Inflammatory macrophage treated with lipopolysaccharide for 1 hour (primary cell): ENCODE results near the gene KLF13.

Source experiments
- DNase-seq, 2 donors: peaks; one replicate each; pipeline ENCODE4 v3.0.0-alpha.2; 2020 to 2022

Gene KLF13

GRCh38 chr15:31300981-31301672 is 25.5 kb upstream of the KLF13 start:
- DNase-seq, result no peak

DNA sequence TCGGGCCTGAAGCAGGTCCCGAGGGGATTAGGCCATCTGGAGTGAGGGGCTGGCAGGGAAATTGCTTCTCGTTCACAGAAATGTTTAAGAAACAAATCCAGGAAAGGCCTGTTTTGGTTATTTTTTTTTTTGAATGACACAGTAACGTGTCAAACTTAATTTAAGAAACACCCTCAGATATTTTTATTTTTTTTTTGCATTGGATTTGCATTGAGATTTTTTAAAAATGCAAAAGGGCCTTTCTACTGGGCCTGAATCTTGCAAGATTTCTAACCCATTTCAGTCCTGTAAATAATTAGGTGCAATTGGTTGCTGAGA is 25.0 kb upstream of the KLF13 start:
- DNase-seq, result no peak

- DNase-seq, result no peak
Observed at GRCh38 chr15:31302029-31302657, 24.5 kb upstream of the KLF13 start.

- DNase-seq, result peak; percentile 21 to 66
Observed at GRCh38 chr15:31302778-31303725, 23.6 kb upstream of the KLF13 start.

- DNase-seq, result no peak
Observed at GRCh38 chr15:31303726-31304648, 22.6 kb upstream of the KLF13 start.

GRCh38 chr15:31304751-31305365 is 21.8 kb upstream of the KLF13 start:
- DNase-seq, result no peak

- DNase-seq, result no peak
Observed at GRCh38 chr15:31305375-31305774, 21.3 kb upstream of the KLF13 start.

DNA sequence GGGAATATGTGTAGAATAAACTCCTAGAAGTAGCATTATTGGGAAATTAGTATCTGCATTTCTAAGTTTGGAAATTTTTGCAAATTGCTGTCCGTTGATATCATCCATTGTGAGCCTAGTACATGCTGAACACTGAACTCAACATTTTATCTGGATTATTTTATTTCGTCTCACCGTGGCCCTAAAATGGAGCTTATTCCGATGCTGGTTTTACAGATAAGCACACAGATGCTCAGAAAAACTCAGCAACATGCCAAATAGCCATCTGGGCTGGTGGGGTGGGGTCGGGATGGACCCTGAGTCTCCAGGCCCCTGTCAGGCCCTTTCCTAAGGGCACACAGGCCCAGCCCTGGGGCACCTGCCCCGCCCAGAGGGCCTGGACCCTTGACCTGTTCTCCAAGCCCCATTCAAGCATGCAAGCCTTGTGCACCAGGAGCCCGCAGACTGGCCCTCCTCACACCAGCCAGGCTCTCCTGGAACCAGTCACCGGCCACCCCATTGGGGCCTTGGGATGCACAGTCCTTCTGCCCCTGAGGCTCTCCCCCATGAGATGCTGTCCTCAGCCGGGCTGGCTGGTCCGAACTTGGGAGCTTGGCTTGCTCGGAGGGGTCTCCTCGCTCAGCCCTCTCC is 20.7 kb upstream of the KLF13 start:
- DNase-seq, result no peak

- DNase-seq, result no peak
Observed at GRCh38 chr15:31306426-31307269, 20.0 kb upstream of the KLF13 start.

DNA sequence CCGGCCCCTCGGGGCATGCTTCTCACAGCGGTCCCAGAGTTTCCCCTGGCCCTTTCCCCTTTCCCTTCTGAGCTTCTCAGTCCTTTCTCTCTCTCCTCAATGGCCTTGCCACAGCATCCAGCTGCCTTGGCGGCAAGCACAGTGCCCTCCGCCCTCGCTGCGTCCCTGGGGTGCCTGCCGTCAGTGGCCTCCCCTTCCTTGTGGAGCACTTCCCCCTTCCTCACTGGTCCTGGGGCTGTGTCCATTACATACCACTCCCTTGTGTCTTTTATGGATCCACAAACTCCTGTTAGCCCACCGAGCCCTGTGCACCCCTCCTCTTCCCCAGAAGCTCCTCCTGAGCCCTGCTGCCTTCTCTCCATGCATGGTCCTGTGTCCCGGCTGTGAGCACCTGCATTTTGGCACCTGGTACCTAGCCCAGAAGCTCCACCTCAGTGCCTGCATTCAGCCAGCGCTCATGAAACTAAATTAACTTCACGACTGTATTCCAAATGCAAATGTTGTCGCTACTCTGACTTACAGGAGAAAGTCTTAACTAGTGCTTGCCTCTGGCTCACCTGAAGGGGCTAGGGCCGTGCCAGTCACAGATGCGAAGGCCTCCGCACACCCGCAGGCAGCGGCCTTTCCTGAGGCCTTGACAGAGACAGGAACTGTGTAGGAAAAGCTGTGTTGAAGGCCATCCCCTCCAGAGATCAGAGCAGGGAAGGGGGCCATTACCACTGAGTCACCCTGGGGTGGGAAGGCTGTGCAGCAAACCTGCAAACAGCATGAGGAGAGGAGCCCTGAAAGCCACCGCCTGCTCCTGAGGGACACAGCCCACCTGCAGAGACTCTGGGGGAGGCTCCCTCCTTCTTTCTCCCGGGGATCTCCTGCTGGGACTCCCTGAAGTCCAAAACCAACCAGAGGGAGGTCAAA is 19.1 kb upstream of the KLF13 start:
- DNase-seq, result no peak

DNA sequence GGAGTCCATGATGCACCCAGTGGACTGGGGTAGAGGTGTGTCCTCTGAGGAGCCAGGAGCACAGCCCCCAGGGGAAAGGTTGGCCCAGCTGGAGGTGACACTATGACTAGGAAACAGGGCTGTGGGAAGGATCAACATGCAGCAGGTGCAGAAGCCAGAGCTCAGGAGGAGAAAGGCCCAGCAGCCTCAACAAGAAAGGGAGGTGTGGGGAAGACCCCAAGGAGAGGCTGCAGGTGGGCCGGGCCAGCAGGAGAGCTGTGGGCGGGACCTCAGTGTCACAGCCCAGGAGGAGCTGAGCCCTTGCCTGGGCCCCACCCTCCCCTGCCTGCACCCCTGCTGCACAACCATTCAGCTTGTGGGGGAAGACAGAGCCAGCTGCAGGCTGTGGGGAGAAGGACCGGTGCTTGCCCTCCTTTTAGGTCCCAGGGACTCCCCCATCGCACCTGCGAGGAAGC is 18.4 kb upstream of the KLF13 start:
- DNase-seq, result no peak

- no peak for DNase-seq
Observed at GRCh38 chr15:31309893-31310606, 16.6 kb upstream of the KLF13 start.

DNA sequence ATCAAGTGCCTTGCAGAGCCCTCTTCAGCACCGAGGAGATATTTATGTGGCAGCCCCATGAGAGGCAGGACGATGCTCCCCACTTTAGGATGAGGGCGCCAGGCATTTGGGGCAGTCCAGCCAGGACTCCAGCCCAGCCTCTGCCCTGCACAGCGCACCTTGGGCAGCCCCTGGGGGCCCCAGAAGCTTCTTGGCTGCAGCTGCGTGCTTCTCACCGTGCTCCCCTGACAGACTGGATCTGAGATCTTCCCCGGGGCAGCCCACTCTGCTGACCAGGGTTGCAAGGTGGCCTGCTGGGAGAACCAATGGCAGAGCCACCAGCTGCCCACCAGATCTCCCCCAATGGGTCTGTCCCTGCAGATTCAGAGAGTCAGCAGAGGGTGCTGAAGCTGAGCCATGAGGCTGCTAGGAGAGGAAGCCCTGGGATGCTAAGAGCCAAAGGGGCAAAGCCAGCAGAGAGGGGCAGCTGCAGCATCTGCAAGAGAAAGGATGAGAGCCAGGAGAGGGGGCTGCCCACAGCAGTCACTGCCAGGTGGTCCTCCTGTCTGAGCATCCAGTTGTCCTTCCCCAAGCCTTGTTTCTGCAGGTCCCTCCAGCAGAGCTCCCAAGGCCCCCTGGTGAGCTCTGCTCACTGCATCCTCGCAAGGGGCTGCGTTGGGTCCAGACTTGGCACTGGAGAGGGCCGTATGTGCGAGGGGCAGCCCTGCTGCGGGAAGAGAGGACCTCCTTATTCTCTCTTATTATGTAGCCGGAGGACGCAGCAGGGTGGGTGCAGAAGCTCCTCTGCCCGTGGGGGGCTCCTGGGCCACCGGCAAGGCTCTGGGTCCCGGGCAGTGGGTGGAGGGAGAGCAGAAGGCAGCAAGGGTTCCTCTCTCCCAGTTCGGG is 14.7 kb upstream of the KLF13 start:
- DNase-seq, result no peak

GRCh38 chr15:31313223-31313622 is 13.4 kb upstream of the KLF13 start:
- DNase-seq, result no peak

DNA sequence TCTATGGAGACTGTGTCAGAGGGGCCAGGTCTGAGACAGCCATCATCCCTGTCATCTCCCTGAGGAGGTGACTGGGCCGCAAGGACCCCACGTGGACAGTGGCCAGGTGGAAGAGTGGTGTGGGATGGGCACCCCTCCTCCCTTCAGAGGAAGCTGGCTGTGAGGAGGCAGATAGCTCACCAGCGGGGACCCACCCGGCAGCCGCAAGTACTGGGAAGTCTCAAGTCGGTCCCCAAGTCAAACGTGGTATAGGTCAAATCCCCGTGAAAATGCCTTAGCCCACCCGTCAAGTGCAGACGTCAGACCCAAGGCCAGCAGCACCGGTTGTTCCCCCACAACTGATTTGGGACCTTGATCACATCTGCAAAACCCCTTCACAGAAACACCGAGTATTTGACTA is 12.3 kb upstream of the KLF13 start:
- no peak for DNase-seq

DNA sequence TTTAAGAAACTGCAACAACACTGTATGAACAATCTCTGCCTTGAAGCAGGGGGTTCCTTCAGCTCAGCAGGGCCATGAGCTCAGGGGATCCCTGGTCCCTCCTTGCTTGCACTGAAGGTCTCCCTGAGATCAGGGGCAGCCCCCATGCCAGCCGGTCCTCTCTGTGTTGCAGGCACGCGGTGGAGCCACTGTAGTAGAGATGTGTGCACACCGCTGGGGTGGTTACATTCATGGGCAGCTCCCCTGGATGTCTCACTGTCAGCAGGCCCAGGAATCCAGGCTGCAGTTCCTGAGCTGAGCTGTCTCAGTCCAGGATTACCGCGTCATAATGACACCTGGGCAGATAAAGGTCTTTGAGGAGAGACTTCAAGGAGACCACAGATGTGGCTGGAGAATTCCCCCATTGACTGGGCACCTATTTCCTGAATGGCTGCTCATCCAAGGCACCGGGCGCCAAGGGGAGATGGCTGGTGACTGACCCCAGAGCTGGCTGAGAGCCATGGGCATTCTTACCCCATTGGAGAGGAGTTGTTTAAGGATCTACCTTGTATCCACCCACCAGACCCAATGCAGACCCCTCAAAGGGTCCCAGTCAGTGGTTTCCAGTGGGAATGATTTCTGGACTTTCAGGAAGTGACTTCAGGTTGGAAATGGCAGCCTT is 10.4 kb upstream of the KLF13 start:
- no peak for DNase-seq

GRCh38 chr15:31317017-31317416 is 9.6 kb upstream of the KLF13 start:
- no peak for DNase-seq
